Vagina (tissue), 2 donors: Measurements from ENCODE around the gene CFAP99.

Experiments
- CTCF ChIP-seq, 3 experiments: fragments of 450-650 bp in 2 of 3; fragments of 200-600 bp in 1 of 3; sonication (generic) in 1 of 3; IDR thresholded peaks; one replicate each; pipeline ENCODE4 v1.5.1; 2017 to 2019; ENCODE audit warnings: antibody characterized with exemption in 3 of 3, mild to moderate bottlenecking in 2 of 3, moderate library complexity in 2 of 3
- POLR2A ChIP-seq, 2 donors: fragments of 450-650 bp; IDR thresholded peaks; one replicate each; pipeline ENCODE4 v1.6.1; 2017; ENCODE audit warnings: antibody characterized with exemption in 2 of 2, mild to moderate bottlenecking in 2 of 2, moderate library complexity in 2 of 2

- TF ChIP-seq CTCF (IDR thresholded peaks at IDR 0.05) (no peak), POLR2A (IDR thresholded peaks at IDR 0.05) (no peak)
Observed at GRCh38 chr4:2426711-2427275, 8.0 kb downstream of the CFAP99 start.
